Smooth muscle cell (in vitro differentiated cells): Measurements from ENCODE around the gene PIWIL4. TPM values are rescaled to one million over a fixed set of nuclear protein-coding genes. Genes with fewer than 3 reads are reported as not detected.
"Not testable (repeated sequence)": the region's sequence is repeated elsewhere in the genome, so short reads cannot be mapped to it uniquely, and the experiment has no call there.

Experiments
- DNase-seq: peaks from one replicate; lab custom pipeline; 2025; ENCODE audit not compliant: unreplicated experiment; lab: John Stamatoyannopoulos, UW
- H2AFZ ChIP-seq: fragments of 200-600 bp; sonication (generic); 2 replicates; pipeline ENCODE4 v1.6.0; 2016; ENCODE audit warnings: antibody characterized with exemption, low read depth, mild to moderate bottlenecking
- H3F3A ChIP-seq: fragments of 200-600 bp; sonication (generic); 2 replicates; pipeline ENCODE4 v1.6.0; 2017; ENCODE audit warnings: antibody characterized with exemption, low read depth
- H3K27ac ChIP-seq: fragments of 200-600 bp; sonication (generic); 2 replicates; pipeline ENCODE4 v1.5.1; 2016; ENCODE audit warnings: low read depth, mild to moderate bottlenecking
- H3K27me3 ChIP-seq: fragments of 200-600 bp; sonication (generic); 2 replicates; pipeline ENCODE4 v1.6.1; 2016; ENCODE audit warnings: low read depth, mild to moderate bottlenecking
- H3K36me3 ChIP-seq: fragments of 200-600 bp; sonication (generic); 2 replicates; pipeline ENCODE4 v1.5.1; 2016; ENCODE audit warnings: low read depth
- H3K4me1 ChIP-seq: fragments of 200-600 bp; sonication (generic); 2 replicates; pipeline ENCODE4 v1.5.1; 2016; ENCODE audit warnings: low read depth
- H3K4me2 ChIP-seq: fragments of 200-600 bp; sonication (generic); 2 replicates; pipeline ENCODE4 v1.6.0; 2016; ENCODE audit warnings: mild to moderate bottlenecking
- H3K4me3 ChIP-seq: fragments of 200-600 bp; sonication (generic); 2 replicates; pipeline ENCODE4 v1.5.1; 2016; ENCODE audit warnings: mild to moderate bottlenecking
- H3K79me2 ChIP-seq: fragments of 200-600 bp; sonication (generic); 2 replicates; pipeline ENCODE4 v1.6.0; 2016; ENCODE audit warnings: low read depth, mild to moderate bottlenecking
- H3K9ac ChIP-seq: fragments of 200-600 bp; sonication (generic); 2 replicates; pipeline ENCODE4 v1.6.0; 2016; ENCODE audit warnings: low read depth
- H3K9me3 ChIP-seq: fragments of 200-600 bp; sonication (generic); replicated peaks from 2 replicates; pipeline ENCODE4 v1.5.1; 2016; ENCODE audit warnings: low read depth
- H4K20me1 ChIP-seq: fragments of 200-600 bp; sonication (generic); 2 replicates; pipeline ENCODE4 v1.6.0; 2016; ENCODE audit warnings: low read depth
- WGBS: methylation state at CpG from one replicate; pipeline ENCODE4 v1.1.7; 2016; ENCODE audit warnings: low lambda C conversion rate; 5-methylcytosine and 5-hydroxymethylcytosine counted together
- polyA plus RNA-seq: library from polyadenylated mRNA; unstranded; fragments of >200 nt; fragmentation: Nextera tagmentation; extraction: Ambion mirVana; gene quantifications from 2 replicates; pipeline ENCODE4 v1.2.1, GENCODE V29; 2016
- total RNA-seq: library from RNA; depleted of rRNA; stranded (reverse); fragments of >200 nt; gene quantifications from 2 replicates; pipeline ENCODE4 v1.2.3, GENCODE V29; 2014
- TF ChIP-seq, protein P1 (sequence below): fragments of 200-600 bp; sonication (generic); IDR thresholded peaks from 2 replicates; pipeline ENCODE4 v1.5.1; 2017; ENCODE audit warnings: borderline replicate concordance, mild to moderate bottlenecking, antibody characterized with exemption; ENCODE audit not compliant: insufficient read depth, poor library complexity, severe bottlenecking

PIWIL4 gene
- total and polyA plus RNA-seq, 2 experiments from 2014 or later, result 0.88 to 3.1 TPM

DNA sequence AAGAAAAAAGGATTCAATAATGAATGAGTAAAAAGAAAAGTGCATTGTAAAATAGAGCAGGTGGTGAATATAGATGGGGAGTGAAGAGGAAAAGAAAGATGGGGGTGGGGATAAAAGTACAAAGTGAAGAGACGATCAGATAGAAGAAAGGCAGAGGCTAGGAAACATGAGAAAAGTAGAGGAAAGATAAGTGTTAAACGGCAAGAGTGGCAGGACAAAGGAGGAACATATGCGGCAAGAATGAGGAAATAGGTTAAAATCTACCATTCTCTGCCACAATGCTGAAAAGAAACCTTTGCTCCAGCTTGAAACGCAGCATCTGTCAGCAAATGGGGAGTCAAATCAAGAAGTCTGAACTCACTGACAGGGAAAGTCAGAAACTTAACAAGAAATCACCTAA is 16.7 kb upstream of the PIWIL4 start:
- H3K4me2 ChIP-seq, result no peak overlapping the region
- no peak overlapping the region for H3K27ac ChIP-seq
- WGBS, result 83% methylated on average over 4 of the region's 4 CpGs
- H3K9ac ChIP-seq, result no peak overlapping the region
- H2AFZ ChIP-seq, result no peak overlapping the region
- DNase-seq, result no peak
- H4K20me1 ChIP-seq, result peaks cover 54% of the 10 kb centered on the region
- no peaks in the 10 kb centered on the region for H3F3A ChIP-seq
- TF ChIP-seq, protein P1, sequence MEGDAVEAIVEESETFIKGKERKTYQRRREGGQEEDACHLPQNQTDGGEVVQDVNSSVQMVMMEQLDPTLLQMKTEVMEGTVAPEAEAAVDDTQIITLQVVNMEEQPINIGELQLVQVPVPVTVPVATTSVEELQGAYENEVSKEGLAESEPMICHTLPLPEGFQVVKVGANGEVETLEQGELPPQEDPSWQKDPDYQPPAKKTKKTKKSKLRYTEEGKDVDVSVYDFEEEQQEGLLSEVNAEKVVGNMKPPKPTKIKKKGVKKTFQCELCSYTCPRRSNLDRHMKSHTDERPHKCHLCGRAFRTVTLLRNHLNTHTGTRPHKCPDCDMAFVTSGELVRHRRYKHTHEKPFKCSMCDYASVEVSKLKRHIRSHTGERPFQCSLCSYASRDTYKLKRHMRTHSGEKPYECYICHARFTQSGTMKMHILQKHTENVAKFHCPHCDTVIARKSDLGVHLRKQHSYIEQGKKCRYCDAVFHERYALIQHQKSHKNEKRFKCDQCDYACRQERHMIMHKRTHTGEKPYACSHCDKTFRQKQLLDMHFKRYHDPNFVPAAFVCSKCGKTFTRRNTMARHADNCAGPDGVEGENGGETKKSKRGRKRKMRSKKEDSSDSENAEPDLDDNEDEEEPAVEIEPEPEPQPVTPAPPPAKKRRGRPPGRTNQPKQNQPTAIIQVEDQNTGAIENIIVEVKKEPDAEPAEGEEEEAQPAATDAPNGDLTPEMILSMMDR, result no peak
- no peaks in the 10 kb centered on the region for H3K27me3 ChIP-seq
- H3K9me3 ChIP-seq, result no peaks in the 10 kb centered on the region
- no peak overlapping the region for H3K4me3 ChIP-seq
- no peaks in the 10 kb centered on the region for H3K36me3 ChIP-seq
- peaks cover 35% of the 10 kb centered on the region for H3K79me2 ChIP-seq
- peaks cover 20% of the 10 kb centered on the region for H3K4me1 ChIP-seq

DNA sequence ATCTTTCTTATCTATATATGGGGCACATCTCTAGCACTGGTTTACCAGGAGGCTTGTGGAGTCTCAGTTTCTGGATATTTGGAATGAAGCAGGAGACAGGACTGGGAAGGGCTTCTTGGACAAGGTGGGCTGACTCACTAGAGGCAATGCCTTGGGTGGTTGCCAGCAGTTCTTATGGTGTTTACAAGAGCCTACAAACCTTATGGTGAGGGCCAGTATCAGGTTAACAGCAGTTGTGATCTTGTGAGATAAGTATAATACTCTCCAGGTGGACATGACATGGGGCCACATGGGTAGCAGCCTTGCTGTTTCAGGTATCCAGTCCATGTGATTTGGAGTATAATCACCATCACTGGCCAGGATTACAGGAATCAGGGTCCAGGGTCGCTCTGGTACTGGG is 13.2 kb upstream of the PIWIL4 start:
- H3F3A ChIP-seq, result no peaks in the 10 kb centered on the region
- no peak overlapping the region for H3K4me3 ChIP-seq
- no peak overlapping the region for H2AFZ ChIP-seq
- WGBS, result 95% methylated on average over 1 of the region's 1 CpG
- DNase-seq, result no peak
- TF ChIP-seq, protein P1, result no peak
- no peak overlapping the region for H3K9ac ChIP-seq
- H3K79me2 ChIP-seq, result peaks cover 8% of the 10 kb centered on the region
- no peaks in the 10 kb centered on the region for H3K27me3 ChIP-seq
- H3K36me3 ChIP-seq, result no peaks in the 10 kb centered on the region
- H3K4me2 ChIP-seq, result no peak overlapping the region
- no peaks in the 10 kb centered on the region for H3K9me3 ChIP-seq
- H4K20me1 ChIP-seq, result peaks cover 20% of the 10 kb centered on the region
- no peak overlapping the region for H3K27ac ChIP-seq
- peaks cover 4% of the 10 kb centered on the region for H3K4me1 ChIP-seq

DNA sequence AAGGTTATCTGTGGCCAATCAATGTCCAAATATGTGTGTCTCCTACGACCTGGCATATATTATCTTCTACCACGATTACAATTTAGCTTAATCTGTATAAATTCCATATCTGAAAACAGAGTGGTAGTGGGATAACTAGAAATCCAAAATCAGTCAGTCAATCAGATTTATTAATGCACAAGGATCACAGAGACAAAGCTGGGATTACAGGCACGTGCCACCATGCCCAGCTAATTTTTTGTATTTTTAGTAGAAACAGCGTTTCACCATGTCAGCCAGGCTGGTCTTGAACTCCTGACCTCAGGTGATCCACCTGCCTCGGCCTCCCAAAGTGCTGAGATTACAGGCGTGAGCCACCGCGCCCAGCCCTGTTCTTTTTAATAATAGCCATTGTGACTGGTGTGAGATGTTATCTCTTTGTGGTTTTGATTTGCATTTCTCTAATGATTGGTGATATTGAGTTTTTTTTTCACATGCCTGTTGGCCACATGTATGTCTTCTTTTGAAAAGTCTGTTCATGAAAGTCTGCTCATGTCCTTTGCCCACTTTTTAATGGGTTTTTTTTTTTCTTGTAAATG is 11.3 kb upstream of the PIWIL4 start:
- H4K20me1 ChIP-seq, H2AFZ ChIP-seq, H3F3A ChIP-seq, H3K9me3 ChIP-seq, H3K36me3 ChIP-seq, H3K4me3 ChIP-seq, H3K27me3 ChIP-seq, H3K9ac ChIP-seq, H3K4me1 ChIP-seq, H3K79me2 ChIP-seq, H3K27ac ChIP-seq, H3K4me2 ChIP-seq, DNase-seq: not testable (repeated sequence)
- WGBS, result 91% methylated on average over 8 of the region's 8 CpGs

DNA sequence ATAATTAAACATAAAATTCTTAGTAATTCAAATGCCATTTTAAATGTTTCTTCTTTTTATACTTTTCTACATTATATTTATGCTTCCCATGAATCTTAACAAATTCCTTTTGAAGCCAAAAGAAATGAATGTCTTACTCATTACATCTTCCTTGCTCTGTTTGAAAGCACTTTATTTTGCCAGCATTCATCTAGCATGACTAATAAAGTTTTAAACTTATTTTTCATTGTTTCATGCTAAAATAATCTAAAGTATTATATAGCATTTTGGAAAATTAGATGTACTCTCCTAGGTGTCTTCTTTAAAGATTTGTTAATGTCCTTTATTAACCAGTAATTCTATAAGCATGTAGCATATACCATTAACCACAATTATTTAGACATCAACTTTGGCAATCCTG is 9.7 kb upstream of the PIWIL4 start:
- H3K27me3 ChIP-seq, result no peaks in the 10 kb centered on the region
- peak overlapping the region; percentile 3 for H3K4me2 ChIP-seq
- H3K4me3 ChIP-seq, result no peak overlapping the region
- H2AFZ ChIP-seq, result no peak overlapping the region
- H3K9ac ChIP-seq, result no peak overlapping the region
- H3F3A ChIP-seq, result no peaks in the 10 kb centered on the region
- TF ChIP-seq, protein P1, result no peak
- H3K79me2 ChIP-seq, result peaks cover 4% of the 10 kb centered on the region
- H4K20me1 ChIP-seq, result no peaks in the 10 kb centered on the region
- no peak for DNase-seq
- peaks cover 3% of the 10 kb centered on the region for H3K4me1 ChIP-seq
- H3K36me3 ChIP-seq, result no peaks in the 10 kb centered on the region
- H3K9me3 ChIP-seq, result no peaks in the 10 kb centered on the region
- no peak overlapping the region for H3K27ac ChIP-seq
